Prostate gland (tissue), 2 donors: ENCODE results near the gene BASP1. TPM values are rescaled to one million over a fixed set of nuclear protein-coding genes. Genes with fewer than 3 reads are reported as not detected.

Experiments used
- DNase-seq: peaks from one replicate; pipeline ENCODE4 v3.0.0-alpha.2; 2019; ENCODE audit warnings: low spot score
- H3K27ac ChIP-seq, 2 donors: fragments of 200-600 bp; sonication (generic); 2 replicates each; pipeline ENCODE4 v1.5.1; 2017 to 2019
- H3K27me3 ChIP-seq: fragments of 200-600 bp; sonication (generic); replicated peaks from 2 replicates; pipeline ENCODE4 v1.5.1; 2019; ENCODE audit not compliant: insufficient read depth
- H3K36me3 ChIP-seq, 2 donors: fragments of 200-600 bp; sonication (generic); 1 replicate in 1 of 2; 2 replicates in 1 of 2; pipeline versions ENCODE4 v1.5.1 to v1.8.1; 2017 to 2019
- H3K4me1 ChIP-seq: fragments of 200-600 bp; sonication (generic); replicated peaks from 2 replicates; pipeline ENCODE4 v1.5.1; 2019
- H3K4me3 ChIP-seq, 2 donors: fragments of 200-600 bp; sonication (generic); 2 replicates each; pipeline ENCODE4 v1.5.1; 2017 to 2019
- H3K9me3 ChIP-seq: fragments of 200-600 bp; sonication (generic); 2 replicates; pipeline ENCODE4 v1.5.1; 2017
- POLR2A ChIP-seq: fragments of 450-650 bp; IDR thresholded peaks from one replicate; pipeline ENCODE4 v1.6.1; 2016; ENCODE audit warnings: antibody characterized with exemption, mild to moderate bottlenecking
- POLR2AphosphoS5 ChIP-seq: sonication (generic); formaldehyde crosslinking; IDR thresholded peaks from one replicate; pipeline ENCODE4 v1.6.1; 2017; ENCODE audit warnings: antibody characterized with exemption
- WGBS: methylation state at CpG from one replicate; pipeline ENCODE4 v1.1.5; 2018; 5-methylcytosine and 5-hydroxymethylcytosine counted together
- intact Hi-C: fragments of 100-400 bp; cut with DNase I; formaldehyde crosslinking; loops from one replicate; pipeline ENCODE4 v1.14.2; 2022
- total RNA-seq, 2 donors: library from RNA; depleted of rRNA; stranded (reverse); fragments of >200 nt; gene quantifications; one replicate each; pipeline ENCODE4 v1.1.0, GENCODE V29; 2016
- TF ChIP-seq, protein P1 (sequence below), 4 experiments: fragments of 200-600 bp in 2 of 4; fragments of 450-650 bp in 2 of 4; sonication (generic) in 2 of 4; IDR thresholded peaks; 1 replicate in 3 of 4; 2 replicates in 1 of 4; pipeline ENCODE4 v1.5.1; 2016 to 2019; ENCODE audit warnings: antibody characterized with exemption in 4 of 4, mild to moderate bottlenecking in 2 of 4, moderate library complexity in 2 of 4

The BASP1 gene
- total RNA-seq, 2 donors from 2014 or later, result 142 to 346 TPM

DNA sequence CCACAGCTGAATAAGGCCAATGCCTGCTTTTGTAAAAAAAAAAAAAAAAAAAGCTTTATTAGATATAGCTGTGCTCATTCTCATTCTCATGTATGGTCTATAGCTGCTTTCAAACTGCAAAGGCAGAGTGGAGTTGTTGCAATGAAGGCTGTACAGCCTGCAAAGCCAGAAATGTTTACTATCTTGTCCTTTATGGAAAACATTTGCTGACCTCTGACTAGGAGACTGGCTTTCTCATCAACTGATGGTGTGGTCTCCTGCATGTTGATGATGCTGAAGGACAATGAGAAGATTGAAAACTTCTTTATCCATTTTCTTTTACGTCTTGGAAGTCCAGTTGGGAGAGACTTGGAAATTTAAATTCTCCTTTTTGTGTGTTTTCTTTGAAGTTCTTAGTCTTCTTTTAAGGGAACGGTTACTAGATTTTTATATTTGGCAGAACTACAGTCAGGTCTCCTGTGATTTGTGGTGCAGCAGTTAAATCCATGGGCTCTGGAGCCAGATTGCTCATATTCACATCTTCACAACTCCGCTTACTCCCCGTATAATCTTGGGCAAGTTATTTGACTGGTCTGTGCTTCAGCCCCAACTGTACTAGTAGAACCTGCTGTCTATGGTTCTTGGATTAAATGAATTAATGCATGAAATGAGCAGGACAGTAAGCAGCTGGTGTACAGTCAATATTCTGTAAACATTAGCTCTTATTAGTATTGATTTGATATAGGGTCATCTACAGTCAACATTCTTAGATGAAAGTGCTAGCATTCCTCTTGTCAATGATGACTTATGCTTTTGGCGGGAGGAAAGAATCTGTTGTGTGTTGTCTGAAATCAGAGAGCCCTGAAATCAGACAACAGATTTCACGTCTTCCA, 39.7 kb upstream of the BASP1 start:
- no peak overlapping the region for H3K4me3 ChIP-seq
- no peaks in the 10 kb centered on the region for H3K36me3 ChIP-seq
- no peak for DNase-seq
- intact Hi-C loops, result no loop called here
- 57% methylated on average over 6 of the region's 6 CpGs for WGBS
- no peak overlapping the region for H3K27ac ChIP-seq
- no peaks in the 10 kb centered on the region for H3K4me1 ChIP-seq
- H3K27me3 ChIP-seq, result no peaks in the 10 kb centered on the region
- H3K9me3 ChIP-seq, result no peaks in the 10 kb centered on the region
- TF ChIP-seq, protein P1, sequence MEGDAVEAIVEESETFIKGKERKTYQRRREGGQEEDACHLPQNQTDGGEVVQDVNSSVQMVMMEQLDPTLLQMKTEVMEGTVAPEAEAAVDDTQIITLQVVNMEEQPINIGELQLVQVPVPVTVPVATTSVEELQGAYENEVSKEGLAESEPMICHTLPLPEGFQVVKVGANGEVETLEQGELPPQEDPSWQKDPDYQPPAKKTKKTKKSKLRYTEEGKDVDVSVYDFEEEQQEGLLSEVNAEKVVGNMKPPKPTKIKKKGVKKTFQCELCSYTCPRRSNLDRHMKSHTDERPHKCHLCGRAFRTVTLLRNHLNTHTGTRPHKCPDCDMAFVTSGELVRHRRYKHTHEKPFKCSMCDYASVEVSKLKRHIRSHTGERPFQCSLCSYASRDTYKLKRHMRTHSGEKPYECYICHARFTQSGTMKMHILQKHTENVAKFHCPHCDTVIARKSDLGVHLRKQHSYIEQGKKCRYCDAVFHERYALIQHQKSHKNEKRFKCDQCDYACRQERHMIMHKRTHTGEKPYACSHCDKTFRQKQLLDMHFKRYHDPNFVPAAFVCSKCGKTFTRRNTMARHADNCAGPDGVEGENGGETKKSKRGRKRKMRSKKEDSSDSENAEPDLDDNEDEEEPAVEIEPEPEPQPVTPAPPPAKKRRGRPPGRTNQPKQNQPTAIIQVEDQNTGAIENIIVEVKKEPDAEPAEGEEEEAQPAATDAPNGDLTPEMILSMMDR (IDR thresholded peaks at IDR 0.05), result no peak
- TF ChIP-seq POLR2AphosphoS5 (no peak), POLR2A (no peak)

DNA sequence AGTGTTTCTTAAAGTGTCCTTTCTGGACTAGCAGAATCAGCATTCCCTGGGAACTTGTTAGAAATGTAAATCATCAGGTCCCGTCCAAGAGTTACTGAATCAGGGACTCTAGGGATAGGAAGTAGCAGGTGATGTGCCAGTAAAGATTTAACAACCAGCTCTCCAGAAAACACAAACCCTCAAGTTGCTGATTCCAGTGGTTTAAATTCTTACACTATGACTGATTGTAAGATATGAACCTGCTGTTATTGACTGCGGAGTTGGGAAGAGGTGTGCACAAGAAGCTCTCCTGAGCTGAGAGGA, 39.1 kb upstream of the BASP1 start:
- WGBS, result 53% methylated on average over 2 of the region's 2 CpGs
- H3K4me3 ChIP-seq, result no peak overlapping the region
- TF ChIP-seq, protein P1 (IDR thresholded peaks at IDR 0.05), result no peak
- no peak for TF ChIP-seq POLR2A
- no peaks in the 10 kb centered on the region for H3K4me1 ChIP-seq
- no peak for DNase-seq
- no peak overlapping the region for H3K27ac ChIP-seq
- no peaks in the 10 kb centered on the region for H3K9me3 ChIP-seq
- H3K27me3 ChIP-seq, result no peaks in the 10 kb centered on the region
- intact Hi-C loops, result no loop called here
- H3K36me3 ChIP-seq, result no peaks in the 10 kb centered on the region

DNA sequence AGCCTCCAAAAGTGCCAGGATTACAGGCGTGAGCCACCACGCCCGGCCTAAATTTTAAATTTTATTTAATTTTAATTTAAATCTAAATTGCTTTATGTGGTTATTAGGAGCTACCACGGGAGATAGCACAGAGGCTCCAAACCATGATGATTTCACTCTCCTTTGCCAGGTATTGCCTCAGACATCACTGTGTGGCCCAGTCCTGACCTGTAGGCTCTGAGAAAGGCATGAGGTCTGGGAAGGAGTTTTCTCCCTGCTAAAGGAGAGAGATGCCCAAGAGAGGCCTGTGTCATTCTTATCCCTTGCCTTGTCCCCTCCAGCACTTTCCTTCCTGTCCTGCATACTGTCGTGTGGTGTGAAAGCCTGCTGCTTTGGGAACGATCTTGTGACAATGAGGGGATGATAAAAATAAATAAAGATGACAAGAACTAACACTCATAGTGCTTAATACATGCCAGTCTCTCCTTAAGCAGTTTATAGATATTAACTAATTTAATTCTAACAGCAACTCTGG, 37.0 kb upstream of the BASP1 start:
- Histone ChIP-seq H3K27me3 (no peaks in the 10 kb centered on the region), H3K4me1 (no peaks in the 10 kb centered on the region), H3K4me3 (no peak overlapping the region), H3K27ac (no peak overlapping the region), H3K9me3 (no peaks in the 10 kb centered on the region), H3K36me3 (no peaks in the 10 kb centered on the region)
- intact Hi-C loops, result no loop called here
- 94% methylated on average over 6 of the region's 6 CpGs for WGBS
- no peak for TF ChIP-seq POLR2A
- no peak for TF ChIP-seq POLR2AphosphoS5
- TF ChIP-seq, protein P1 (IDR thresholded peaks at IDR 0.05), result no peak
- DNase-seq, result no peak

DNA sequence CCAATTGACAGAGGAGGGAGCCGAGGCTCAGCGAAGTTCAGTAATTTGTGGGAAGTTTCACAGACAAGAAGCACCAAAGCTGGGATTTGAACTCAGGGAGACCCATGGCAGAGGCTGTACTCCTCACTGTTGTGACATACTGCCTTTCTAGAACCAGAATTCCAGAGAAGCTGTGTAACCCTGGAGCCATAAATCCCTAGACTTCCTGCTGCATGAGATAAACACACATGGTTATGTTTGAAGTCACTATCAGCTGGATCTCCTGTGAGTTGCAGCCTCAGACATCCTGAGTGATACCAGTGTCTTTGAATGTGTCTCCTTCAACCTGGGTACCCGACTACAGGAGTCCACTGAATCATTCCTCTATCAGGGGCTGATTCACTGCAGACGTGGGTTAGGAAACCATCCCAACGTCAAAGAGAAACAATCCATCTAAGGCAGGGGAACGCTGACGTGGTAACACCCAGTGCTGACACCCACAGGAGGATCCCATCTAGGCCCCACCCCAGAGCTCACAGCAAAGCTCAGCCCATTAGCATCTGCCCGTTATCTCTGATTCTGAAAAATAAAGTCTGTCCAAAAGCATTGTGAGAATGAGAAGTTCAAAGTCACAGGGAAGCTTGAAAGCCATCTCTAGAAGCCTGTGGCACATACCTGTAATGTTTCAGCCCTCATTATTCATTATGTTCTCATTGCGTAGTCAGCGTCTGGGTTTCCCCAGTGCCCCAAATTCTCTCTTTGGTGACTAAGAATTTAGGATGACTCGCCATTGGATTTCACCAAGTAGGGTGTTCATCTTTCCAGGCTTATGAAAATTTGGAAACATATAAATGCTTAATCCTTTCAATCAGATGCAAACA, 36.3 kb upstream of the BASP1 start:
- 83% methylated on average over 11 of the region's 11 CpGs for WGBS
- H3K4me3 ChIP-seq, result no peak overlapping the region
- H3K27me3 ChIP-seq, result no peaks in the 10 kb centered on the region
- TF ChIP-seq POLR2AphosphoS5, result no peak
- TF ChIP-seq POLR2A, result no peak
- TF ChIP-seq, protein P1 (IDR thresholded peaks at IDR 0.05), result no peak
- no peaks in the 10 kb centered on the region for H3K9me3 ChIP-seq
- intact Hi-C loops, result no loop called here
- no peak overlapping the region for H3K27ac ChIP-seq
- no peak for DNase-seq
- no peaks in the 10 kb centered on the region for H3K4me1 ChIP-seq
- no peaks in the 10 kb centered on the region for H3K36me3 ChIP-seq
